NCI-H524 (cell line): ENCODE measurements around the gene SLC22A23.

Experiments used
- DNase-seq, 2 experiments: peaks; one replicate each; lab custom pipeline; 2025; lab: John Stamatoyannopoulos, UW

The SLC22A23 gene

DNA sequence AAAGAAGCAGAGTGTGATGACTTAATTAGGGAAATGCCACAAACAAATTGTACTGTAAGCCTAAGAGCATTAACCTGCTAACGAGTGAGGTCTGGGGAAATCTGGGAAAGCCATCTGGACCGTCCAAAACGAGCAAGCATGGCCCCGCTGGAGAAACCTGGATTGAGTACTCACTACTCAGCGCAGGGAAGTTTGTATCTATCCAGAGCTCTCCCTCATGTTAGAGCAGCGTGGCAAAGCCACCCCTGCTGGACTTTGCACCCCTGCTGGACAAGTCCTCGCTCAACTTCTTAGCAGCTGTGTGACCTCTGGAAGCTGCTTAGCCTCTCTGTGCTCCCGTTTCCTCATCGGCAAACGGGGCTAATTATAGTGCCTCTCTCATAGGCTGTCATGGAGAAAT is 160.8 kb downstream of the SLC22A23 start:
- DNase-seq, result peak; percentile 81

DNA sequence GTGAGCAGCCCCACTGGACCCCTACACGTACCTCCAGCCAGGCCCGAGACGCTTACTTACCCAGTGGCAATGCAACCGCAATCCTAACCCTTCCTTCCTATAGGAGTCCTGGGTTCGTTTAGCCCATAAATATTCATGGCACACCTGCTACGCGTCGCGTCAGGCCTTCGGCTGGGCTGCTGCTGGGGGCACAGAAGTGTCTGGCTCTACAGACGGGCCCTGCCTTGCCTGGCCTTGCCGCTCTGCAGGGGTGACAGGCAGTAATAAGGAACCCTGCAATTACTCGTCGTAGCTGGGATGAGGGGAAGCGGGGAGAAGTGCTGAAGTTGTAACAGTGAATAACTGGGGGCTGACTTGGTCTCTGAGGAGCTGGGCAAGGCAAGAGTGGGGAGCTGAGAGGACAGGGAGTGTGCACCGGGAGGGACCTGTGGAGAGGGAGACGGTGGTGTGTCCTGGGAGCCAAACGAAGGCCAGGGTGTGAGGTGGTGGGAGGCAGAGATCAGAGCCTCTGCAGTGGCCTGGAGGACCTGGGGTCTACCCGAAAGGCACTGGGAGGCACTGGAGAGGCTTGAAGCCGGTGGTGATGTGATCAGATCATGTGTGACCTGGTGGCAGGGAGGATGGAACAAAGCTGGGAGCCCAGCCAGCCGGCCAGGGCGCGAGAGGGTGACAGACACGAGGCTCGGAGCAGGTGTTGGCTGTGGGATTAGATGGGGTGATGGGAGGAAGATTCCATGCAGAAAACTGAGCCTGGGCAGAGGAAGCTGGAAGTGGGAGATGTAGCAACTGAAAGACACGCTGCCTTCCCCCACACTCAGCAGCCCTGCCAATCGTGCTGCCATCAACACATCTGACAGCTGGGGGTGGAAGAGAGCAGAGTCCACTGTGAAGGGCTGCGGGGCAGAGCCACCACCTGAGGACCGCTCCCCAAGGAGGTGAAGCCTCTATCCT is 161.7 kb downstream of the SLC22A23 start:
- DNase-seq, result peak; percentile 90 to 95

DNA sequence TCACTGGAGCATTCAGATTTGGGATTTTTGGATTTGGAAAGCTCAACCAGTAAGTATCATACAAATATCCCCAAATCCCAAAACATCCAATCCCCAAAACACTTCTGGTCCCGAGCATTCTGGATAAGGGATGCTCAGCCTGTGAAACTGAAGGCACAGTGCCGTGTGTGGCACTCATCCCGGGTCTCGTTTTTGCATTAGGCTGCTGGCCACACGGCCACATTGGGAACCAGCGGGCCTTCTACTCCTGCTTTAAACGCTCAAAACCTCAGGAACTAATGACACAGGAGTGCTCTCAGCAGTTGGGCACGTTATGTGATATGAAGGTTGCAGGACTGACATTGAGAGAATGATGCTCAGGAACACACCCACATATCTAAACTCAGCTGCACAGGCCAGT is 162.5 kb downstream of the SLC22A23 start:
- DNase-seq, result no peak

DNA sequence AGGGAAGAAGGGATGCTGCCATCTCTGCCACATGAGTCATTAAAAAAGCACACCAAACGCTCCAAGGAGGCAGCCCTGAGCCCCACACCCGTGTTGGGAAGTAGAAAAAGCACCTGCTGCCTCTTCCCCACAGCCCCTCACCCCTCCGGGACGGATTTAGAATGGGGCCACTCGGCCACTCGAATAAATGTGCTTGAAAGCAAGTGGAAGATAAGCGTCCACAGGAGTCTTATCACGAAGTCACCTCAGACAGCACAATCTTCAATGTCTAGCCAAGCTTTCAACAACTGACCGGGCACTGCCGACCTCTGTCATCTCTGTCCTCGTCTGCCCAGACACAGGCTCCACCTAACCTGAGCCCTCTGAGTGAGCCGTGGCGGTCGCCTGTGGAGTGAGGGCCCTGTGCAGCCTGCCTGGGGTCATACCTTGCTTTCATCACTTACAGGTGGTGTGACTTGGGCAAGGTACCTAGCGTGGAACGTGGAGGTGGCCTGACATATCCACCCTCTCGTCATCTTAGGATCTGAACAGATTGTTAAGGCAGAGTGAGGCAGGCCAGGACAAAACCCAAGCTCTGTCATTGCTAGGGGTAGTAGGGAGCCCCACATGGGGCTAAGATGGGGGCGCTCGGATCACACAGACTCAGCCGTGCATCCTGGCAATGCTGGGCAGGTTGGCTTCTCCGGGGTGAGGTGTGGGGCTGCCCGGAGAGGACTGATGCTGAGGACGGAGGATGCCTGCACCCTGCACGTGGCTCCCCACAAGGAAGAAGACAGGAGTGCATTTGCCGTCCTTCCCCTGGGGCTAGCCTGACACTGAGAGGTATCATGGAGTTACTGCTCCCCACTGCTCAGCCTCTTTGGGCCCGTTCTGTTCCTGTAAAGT is 163.3 kb downstream of the SLC22A23 start:
- DNase-seq, result no peak

DNA sequence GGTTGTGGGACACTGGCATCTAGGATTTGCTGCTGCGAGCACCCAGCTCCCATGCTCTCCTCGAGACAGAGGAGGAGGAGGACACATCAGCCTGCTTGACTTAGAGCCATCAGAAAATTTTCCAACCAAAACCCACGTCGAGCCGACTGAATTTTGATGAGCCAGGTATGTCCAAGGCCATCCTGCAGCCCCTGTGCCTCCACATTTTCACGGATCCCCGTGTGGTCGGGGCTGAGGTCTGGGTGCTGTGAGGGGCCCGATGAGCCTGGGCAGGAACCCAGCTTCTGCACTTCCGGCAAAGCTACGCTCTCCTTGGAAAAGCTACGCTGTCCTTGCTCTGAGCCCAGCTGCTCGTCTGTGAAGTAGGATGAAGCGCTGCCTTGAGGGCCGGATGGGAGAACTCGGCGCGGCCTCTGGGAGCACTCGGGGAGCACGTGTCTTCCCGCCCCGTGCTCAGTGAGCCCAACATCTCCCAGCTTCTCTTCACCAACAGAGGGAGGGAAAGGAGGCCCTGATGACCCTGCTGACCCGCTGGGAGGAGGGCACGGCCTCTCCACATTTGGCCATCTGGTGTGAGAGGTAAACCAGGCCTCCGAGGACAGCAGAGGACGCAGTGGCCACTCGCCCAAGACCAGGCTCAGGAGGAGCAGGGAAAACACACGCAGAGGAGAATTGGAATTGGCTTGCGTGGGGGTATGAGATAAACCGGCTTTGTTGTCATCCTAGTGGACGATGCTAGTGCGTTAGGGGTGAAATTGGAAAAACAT is 164.2 kb downstream of the SLC22A23 start:
- DNase-seq, result no peak

DNA sequence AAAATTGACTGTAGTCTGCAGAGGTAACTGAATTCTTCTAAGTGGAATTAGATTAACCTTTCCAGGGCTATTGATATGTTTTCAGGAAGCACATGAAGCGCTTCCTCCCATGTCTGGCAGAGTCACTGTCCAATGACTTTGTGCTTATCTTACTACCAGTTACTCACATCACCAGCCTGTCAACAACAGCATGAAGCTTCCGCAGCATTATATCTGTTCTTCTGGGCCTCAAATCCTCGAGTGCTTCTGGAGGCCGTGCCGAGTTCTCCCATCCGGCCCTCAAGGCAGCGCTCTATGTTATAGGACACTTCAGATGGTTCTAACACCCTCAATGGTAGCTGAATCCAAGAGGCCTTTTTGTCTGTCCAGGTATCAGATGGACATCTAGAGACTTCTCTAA is 164.9 kb downstream of the SLC22A23 start:
- no peak for DNase-seq

DNA sequence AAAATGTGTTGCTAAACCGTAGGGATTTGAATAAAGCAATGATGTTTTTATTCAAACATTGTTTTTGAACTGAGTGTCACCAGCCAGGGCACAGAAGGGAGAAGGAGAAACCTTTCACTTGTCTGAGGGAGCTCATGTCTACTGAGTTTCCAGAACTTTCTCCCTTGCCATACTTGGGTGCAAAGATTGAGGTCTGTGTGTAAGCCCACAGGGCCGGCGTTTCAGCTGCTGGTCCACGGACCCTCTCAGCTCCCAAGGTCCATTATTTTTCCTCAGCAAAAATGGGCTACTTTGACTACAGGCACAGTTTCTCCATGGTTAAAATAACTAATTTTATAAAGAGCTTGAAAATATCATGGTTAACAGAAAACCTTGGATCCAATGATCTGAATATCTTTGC is 165.5 kb downstream of the SLC22A23 start:
- no peak for DNase-seq

DNA sequence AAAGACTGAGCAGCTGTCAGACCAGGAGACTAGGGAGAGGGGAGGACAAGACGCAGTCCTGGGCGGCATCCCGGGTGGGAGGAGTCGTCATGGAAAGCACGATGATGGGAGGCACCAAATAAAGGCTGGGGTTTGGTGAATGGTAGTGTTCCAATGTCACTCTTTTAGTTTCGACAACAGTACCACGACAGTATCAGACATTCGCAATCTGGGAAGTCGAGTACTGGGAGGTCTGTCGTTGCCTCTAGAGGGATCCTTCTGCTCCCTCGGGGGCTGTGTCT is 166.0 kb downstream of the SLC22A23 start:
- DNase-seq, result no peak

DNA sequence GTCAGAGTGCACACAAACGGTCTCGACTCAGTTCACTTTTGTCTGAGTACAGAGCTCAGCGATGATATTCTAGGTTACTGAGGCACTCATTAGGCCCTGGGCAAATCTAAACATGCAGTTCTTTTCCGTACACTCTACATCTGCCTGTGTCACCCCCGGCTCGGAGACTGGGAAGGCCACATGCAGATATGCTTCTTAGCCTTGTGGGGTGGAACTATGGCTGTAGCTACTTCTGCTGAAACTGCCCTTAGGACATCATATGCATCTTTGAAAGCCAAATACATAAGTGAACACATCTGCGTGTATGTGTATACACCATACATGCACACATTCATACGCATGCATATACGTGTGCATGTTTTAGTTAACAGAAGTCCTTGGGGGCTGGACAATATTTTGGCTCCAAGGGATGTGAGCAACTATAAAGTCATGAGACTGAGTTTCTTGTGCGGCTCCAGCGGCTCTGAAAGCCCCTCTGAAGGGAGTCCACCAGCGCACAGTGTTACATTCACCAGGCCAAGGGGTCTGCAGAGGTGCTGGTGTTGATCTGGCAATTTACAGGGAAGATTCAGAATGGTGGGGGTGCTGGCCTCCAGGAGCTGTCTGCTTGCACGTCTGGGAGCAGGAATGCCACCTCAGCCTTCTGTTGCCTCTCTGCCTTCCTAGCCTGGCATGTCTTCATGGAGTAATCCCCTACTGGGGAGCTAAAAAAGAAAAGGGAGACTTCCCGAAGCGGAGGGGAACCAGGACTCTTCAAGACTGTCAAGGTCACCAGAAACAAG is 166.5 kb downstream of the SLC22A23 start:
- DNase-seq, result no peak

DNA sequence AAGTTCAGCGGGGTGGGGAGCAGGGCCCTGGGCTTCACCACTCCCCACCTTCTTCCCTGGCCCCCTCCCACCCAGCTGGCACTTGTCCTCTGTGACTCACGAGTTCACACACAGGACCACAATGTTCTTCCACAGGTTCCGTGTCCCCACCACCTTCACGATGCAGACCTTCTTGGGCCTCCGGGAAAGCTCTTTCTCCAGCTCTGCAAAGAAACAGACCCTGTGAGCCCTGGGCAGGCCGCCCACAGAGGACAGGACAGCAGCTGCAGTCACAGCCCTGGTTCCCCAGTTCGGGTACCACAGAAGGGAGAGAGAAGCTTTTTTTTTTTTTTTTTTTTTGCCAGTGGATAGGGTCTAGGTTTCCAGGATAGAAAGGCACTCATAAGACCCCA is 167.2 kb downstream of the SLC22A23 start:
- DNase-seq, result no peak

DNA sequence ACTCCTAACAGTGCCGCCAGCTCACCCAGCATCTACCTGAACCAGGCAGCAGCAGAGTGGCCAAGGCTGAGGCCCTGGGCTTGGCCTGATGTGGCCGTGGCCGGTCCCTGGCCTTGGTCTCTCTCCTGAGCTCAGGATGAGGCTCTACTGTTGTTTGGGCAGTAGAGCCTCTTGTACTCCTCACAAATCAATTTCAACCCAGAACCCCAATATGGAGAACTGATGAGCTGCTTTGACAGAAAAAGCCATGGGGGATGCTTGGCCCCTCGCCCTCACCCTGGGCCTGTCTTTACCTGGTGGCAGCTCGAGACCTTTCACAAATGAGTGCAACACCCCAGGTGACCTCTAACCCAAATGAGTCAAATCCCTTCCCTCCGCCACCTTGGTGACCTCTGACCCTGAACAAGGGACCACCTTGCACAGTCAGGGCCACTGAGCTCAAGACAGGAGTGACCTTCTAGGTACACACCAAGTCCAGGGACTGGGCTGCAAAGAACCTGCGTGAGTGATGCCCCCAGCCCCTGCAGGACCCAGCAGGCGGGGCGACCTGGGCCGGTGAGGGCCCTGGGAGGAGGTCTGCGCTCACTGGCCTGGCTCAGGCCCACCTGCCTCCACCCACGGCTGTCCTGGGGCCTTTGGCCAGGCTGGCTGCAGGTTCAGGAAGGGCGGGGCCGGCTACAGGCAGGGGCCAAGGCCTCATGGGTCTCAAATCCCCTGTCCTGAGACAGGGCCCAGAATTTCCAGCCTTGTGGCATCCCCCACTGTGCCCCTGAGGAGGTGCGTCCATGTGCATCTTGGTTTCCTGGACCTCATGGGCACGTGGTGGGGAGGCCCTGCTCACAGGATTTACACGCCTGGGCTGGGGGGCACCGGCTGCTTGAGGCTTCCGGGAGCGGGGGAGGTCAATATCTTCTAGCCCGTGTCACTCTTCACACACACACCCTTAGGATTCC is 167.9 kb downstream of the SLC22A23 start:
- DNase-seq, result no peak

DNA sequence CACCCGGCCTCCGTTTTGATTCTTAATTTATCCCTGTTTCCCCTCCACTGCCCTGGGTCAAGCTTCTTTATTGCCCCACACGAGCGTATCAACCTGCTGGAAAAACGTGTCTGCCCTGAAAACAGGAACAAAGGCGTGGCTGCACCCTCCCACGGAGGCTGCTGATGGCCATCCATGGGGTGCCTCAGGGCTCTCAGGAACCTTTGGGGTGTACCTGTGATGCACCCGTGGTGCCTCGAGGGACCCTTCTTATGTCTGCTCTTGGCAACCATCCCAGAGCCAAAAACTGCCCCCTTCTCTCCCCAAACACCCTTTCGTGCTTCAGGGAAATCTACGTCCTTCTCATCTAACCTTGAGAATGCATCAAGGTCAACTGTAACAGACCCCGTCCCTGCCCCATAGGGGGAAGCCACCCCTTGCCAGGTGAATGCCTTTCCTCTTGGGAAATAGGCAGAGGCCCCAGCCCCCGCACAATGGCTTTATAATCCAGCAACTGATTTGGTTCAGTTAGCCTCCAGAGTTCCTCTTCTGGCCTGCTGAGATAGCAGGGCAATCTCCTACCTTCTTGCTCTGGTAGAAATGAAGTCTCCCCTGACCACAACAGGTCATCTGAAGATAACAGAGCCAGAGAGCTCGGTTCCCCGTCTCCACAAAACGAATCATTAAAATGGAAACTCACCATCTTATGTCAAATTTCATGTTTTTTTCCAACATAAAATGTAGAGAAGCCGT is 168.7 kb downstream of the SLC22A23 start:
- DNase-seq, result no peak

DNA sequence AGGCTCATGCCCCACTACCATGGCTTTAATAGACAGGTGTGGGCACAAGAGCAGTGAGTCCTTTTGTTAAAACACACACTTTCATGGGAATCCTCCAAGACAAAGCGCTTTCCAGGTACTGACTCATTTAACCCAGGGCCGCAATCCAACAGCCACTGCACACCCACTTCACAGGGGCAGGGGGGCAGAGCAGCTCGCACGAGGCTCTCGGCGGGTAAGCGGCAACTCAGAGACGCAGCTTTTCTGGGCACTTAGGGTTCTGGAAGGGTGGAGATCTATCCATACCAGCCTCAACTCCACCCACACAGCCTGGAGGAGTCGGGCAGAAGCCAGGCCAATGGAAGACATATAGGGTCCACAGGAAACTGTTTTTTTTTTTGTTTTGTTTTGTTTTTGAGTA is 169.5 kb downstream of the SLC22A23 start:
- DNase-seq, result no peak

DNA sequence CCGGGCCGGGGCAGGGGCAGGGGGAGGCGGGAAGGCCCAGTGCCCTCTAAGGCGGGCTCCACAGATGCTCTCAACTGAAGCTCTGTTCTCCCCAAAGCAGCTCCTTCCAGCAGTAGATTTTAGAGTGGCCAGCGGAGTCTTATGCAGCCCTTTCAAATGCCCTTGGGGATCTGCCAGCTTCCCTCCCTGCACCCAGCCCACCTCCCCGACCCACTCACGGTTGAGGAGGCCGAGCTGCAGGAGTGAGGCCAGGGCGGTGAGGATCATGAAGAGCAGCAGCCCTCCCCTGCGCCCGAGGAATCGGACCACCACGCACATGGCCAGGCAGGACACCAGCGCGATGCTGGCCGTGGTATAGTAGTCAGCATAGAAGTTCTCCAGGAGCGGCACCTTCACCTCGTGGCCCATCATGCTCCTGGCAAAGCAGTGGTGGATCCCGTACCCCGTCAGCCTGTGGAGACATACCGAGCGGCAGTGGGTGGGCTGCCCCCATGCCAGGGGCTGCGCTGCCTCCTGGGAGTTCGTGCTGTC is 170.1 kb downstream of the SLC22A23 start:
- DNase-seq, result no peak

DNA sequence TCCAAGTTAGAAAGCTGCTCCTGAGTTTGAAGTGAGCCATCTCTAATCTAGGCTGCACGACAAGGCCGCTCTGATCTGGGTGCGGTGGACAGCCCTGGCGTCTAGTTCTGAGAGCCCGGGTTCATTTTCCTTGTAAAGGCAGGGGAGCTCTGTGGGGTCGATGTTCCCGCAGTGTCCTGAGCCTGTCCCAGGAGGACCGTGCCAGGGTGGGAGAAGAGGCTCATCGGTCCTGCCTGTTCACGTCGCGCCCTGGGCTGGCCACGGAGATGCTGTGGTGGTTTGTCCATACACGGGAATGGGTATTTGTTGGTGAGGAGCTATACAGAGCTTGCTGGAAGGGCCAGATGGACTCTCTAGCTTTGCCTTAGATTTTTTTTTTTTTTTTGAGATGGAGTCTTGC is 171.1 kb downstream of the SLC22A23 start:
- DNase-seq, result peak in 1 of 2 experiments; percentile 24

DNA sequence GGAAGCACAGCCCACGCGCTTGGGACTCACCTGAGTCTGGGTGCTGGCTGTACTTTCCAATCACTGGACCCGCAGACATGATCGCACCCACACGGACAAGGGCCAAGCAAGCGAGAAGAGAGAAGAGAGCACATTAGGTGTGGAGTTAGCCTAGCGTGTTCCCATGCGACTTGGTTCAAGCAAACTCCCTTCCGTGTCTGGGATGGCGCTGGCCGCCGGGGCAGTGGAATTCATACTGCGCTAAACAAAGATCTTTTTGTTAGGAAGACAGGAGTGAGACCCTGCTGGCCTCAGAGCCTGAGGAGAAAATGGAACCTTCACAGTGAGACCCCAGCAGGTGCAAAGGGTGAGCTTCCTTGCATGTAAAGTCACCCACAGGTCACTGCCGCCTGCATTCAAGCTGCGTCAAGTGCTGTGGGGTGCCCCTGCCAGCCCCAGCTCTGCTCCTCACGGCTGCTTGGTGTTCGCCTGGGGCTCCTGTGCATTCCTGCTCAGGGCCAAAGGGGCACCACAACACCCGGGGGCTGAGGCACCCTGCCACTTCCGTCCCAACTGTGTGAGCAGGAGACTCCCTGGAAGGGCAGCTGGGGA is 171.7 kb downstream of the SLC22A23 start:
- DNase-seq, result no peak

DNA sequence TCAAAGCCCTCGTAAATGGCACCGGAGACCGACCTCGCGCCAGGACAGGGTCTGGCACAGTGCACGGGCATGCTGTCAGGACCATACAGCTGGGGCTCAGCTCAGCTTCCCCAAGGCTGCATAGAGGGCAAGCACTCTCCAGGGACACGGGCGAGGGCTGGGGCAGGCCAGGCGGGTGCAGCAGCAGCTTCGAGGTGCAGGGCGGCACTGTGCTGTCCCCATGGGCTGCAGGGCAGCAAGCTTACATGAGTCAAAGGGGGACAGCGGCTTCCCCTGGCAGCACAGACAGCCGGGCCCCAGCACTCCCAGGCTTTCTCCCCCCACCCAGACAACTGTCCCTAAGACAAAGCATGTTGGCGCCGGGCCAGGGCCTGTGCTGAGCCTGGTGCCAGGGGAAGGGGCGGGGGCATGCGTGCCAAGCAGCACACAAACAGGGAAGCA is 172.4 kb downstream of the SLC22A23 start:
- DNase-seq, result peak; percentile 19 to 76

DNA sequence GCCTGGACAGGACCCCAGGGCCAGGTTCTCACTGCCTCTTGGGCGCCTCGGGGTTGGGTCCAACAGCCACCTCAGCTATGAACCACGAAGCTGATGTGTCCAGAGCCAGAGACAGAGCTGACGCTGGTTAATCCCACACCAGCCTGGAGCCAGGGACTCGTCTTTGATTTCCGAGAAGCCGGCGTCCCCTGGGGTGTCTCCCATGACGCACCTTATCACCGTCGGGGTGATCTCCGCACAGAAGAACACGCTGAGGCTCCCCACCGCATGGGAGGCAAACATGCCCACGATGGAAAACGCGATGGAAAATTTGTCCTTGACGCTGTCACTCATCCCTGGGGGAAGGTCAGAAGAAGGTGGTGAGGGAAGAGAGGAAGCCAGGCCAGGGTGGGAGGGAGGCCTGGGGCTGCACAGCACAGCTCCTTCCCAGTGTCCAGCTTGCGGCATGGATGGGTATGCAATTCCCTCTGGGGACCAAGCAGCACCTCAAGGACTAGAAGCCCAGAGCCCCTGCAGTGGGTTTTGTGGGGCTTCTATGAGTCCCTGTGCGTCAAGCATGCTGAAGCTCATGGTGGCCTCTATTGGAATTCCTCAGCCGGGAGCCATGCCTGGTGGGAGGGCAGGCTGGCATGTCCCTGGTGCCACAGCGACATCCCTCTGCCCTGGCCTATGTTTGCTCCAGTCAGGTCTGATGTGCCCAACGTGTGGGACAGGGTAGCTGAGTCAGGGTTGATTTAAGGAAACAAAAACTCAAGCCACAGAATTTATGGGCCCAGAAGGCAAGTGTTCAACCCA is 173.0 kb downstream of the SLC22A23 start:
- DNase-seq, result no peak
